ENCODE measurements around the gene TENT5C. TPM values are rescaled to one million over a fixed set of nuclear protein-coding genes. Genes with fewer than 3 reads are reported as not detected.

Gene TENT5C
- polyA plus RNA-seq, 3 donors: 1.3 to 8.2 (median 4.9) TPM

- no peak overlapping the region for H3K27ac ChIP-seq (ENCODE audit: low read depth, low read length)
- 52 to 96% (median 96%) methylated on average over 13 of the region's 13 CpGs for WGBS, 3 donors
Measured at GRCh38 chr1:117623698-117624097, 17.9 kb downstream of the TENT5C start.

GRCh38 chr1:117627546-117628130 lies 21.8 kb downstream of the TENT5C start:
- WGBS, 3 donors: 33 to 73% (median 71%) methylated on average over 6 of the region's 6 CpGs
- H3K27ac ChIP-seq (ENCODE audit: low read depth, low read length): no peak overlapping the region

GRCh38 chr1:117628343-117628742 lies 22.5 kb downstream of the TENT5C start:
- no peak overlapping the region for H3K27ac ChIP-seq (ENCODE audit: low read depth, low read length)
- WGBS, 3 donors: 63 to 91% (median 90%) methylated on average over 3 of the region's 3 CpGs

GRCh38 chr1:117629625-117630422 lies 24.0 kb downstream of the TENT5C start:
- 46 to 93% (median 90%) methylated on average over 10 of the region's 10 CpGs for WGBS, 3 donors
- no peak overlapping the region for H3K27ac ChIP-seq (ENCODE audit: low read depth, low read length)

GRCh38 chr1:117630423-117630998 lies 24.7 kb downstream of the TENT5C start:
- WGBS, 3 donors: 33 to 82% (median 80%) methylated on average over 15 of the region's 15 CpGs
- no peak overlapping the region for H3K27ac ChIP-seq (ENCODE audit: low read depth, low read length)

- WGBS, 3 donors: 36 to 86% (median 68%) methylated on average over 7 of the region's 7 CpGs
- no peak overlapping the region for H3K27ac ChIP-seq (ENCODE audit: low read depth, low read length)
Measured at GRCh38 chr1:117631359-117632160, 25.7 kb downstream of the TENT5C start.

- H3K27ac ChIP-seq (ENCODE audit: low read depth, low read length): no peak overlapping the region
- WGBS, 3 donors: 40 to 83% (median 74%) methylated on average over 6 of the region's 6 CpGs
Measured at GRCh38 chr1:117632269-117633067, 26.6 kb downstream of the TENT5C start.

- 48 to 86% (median 82%) methylated on average over 5 of the region's 5 CpGs for WGBS, 3 donors
- no peak overlapping the region for H3K27ac ChIP-seq (ENCODE audit: low read depth, low read length)
Measured at GRCh38 chr1:117633068-117633345, 27.2 kb downstream of the TENT5C start.

GRCh38 chr1:117633423-117633822 lies 27.6 kb downstream of the TENT5C start:
- H3K27ac ChIP-seq (ENCODE audit: low read depth, low read length): no peak overlapping the region
- 39 to 71% (median 63%) methylated on average over 7 of the region's 7 CpGs for WGBS, 3 donors

GRCh38 chr1:117633936-117634335 lies 28.1 kb downstream of the TENT5C start:
- no peak overlapping the region for H3K27ac ChIP-seq (ENCODE audit: low read depth, low read length)
- 93 to 95% (median 94%) methylated on average over 5 of the region's 5 CpGs for WGBS, 3 donors

GRCh38 chr1:117634631-117635030 lies 28.8 kb downstream of the TENT5C start:
- WGBS, 3 donors: 69 to 95% (median 89%) methylated on average over 3 of the region's 3 CpGs
- no peak overlapping the region for H3K27ac ChIP-seq (ENCODE audit: low read depth, low read length)

- WGBS, 3 donors: 80 to 87% (median 85%) methylated on average over 3 of the region's 3 CpGs
- no peak overlapping the region for H3K27ac ChIP-seq (ENCODE audit: low read depth, low read length)
Measured at GRCh38 chr1:117635805-117636204, 30.0 kb downstream of the TENT5C start.

- H3K27ac ChIP-seq (ENCODE audit: low read depth, low read length): no peak overlapping the region
- WGBS, 3 donors: 70 to 92% (median 75%) methylated on average over 8 of the region's 8 CpGs
Measured at GRCh38 chr1:117636637-117637425, 31.0 kb downstream of the TENT5C start.

GRCh38 chr1:117638141-117638540 lies 32.3 kb downstream of the TENT5C start:
- 45 to 54% (median 50%) methylated on average over 1 of the region's 1 CpG for WGBS, 3 donors
- H3K27ac ChIP-seq (ENCODE audit: low read depth, low read length): no peak overlapping the region

- no peak overlapping the region for H3K27ac ChIP-seq (ENCODE audit: low read depth, low read length)
- 76 to 89% (median 84%) methylated on average over 4 of the region's 4 CpGs for WGBS, 3 donors
Measured at GRCh38 chr1:117638759-117639158, 32.9 kb downstream of the TENT5C start.

GRCh38 chr1:117639741-117640140 lies 33.9 kb downstream of the TENT5C start:
- H3K27ac ChIP-seq (ENCODE audit: low read depth, low read length): no peak overlapping the region
- WGBS, 3 donors: 88 to 93% (median 89%) methylated on average over 4 of the region's 4 CpGs

GRCh38 chr1:117641536-117641935 lies 35.7 kb downstream of the TENT5C start:
- H3K27ac ChIP-seq (ENCODE audit: low read depth, low read length): no peak overlapping the region
- WGBS, 3 donors: 86 to 92% (median 89%) methylated on average over 3 of the region's 3 CpGs

GRCh38 chr1:117642963-117643362 lies 37.1 kb downstream of the TENT5C start:
- 94 to 96% (median 95%) methylated on average over 4 of the region's 4 CpGs for WGBS, 3 donors
- no peak overlapping the region for H3K27ac ChIP-seq (ENCODE audit: low read depth, low read length)
